ENCODE results near the gene ANTXR1.

- TF ChIP-seq MAX (IDR thresholded peaks at IDR 0.05; ENCODE audit: insufficient read depth, insufficient read length): no peak
- TF ChIP-seq POLR2A (IDR thresholded peaks at IDR 0.05; ENCODE audit: low read depth, low read length): no peak
- no peak for TF ChIP-seq CTCF (IDR thresholded peaks at IDR 0.05; ENCODE audit: extremely low read depth in 1 of 2, insufficient read depth in 1 of 2, low read depth in 1 of 2, low read length in 2 of 2)
- no peak for TF ChIP-seq EZH2 (IDR thresholded peaks at IDR 0.05; ENCODE audit: borderline replicate concordance, low read depth, low read length, severe bottlenecking)
- TF ChIP-seq POLR2AphosphoS5 (IDR thresholded peaks at IDR 0.05; ENCODE audit: insufficient read depth, low read depth, low read length): no peak
- no peak for TF ChIP-seq JUN (IDR thresholded peaks at IDR 0.05; ENCODE audit: borderline replicate concordance, insufficient read depth, insufficient read length, low read depth)
Measured at GRCh38 chr2:69211686-69212085, 198.7 kb downstream of the ANTXR1 start.
